Peyer's patch (tissue), 4 donors: ENCODE results near the gene TFDP1.

Experiments used
- CTCF ChIP-seq, 6 experiments: fragments of 450-650 bp in 4 of 6; fragments of 200-600 bp in 2 of 6; sonication (generic) in 1 of 6; IDR thresholded peaks; one replicate each; pipeline ENCODE4 v1.5.1; 2017 to 2019; ENCODE audit warnings: antibody characterized with exemption in 6 of 6, mild to moderate bottlenecking in 3 of 6, moderate library complexity in 1 of 6
- POLR2A ChIP-seq, 2 donors: fragments of 450-650 bp; IDR thresholded peaks; one replicate each; pipeline ENCODE4 v1.5.1; 2017; ENCODE audit warnings: antibody characterized with exemption in 2 of 2, mild to moderate bottlenecking in 2 of 2, moderate library complexity in 2 of 2

GRCh38 chr13:113605866-113606438 is 21.4 kb downstream of the TFDP1 start:
- TF ChIP-seq POLR2A (IDR thresholded peaks at IDR 0.05) (no peak), CTCF (IDR thresholded peaks at IDR 0.05) (no peak)
